ENCODE results near the gene TBKBP1. TPM values are rescaled to one million over a fixed set of nuclear protein-coding genes. Genes with fewer than 3 reads are reported as not detected.

The TBKBP1 gene
- total RNA-seq, 1 donor from 2014 or later: 18.3 TPM

- no peak overlapping the region for H3K27ac ChIP-seq
- no peak for DNase-seq (ENCODE audit: low spot score in 2 of 2)
- no peak for TF ChIP-seq CTCF (IDR thresholded peaks at IDR 0.05)
- intact Hi-C loops (cut with DNase I): no loop called here
- H3K4me1 ChIP-seq: no peaks in the 10 kb centered on the region
- no peak overlapping the region for H3K4me3 ChIP-seq
- peaks cover 13% of the 10 kb centered on the region for H3K27me3 ChIP-seq
- no peaks in the 10 kb centered on the region for H3K9me3 ChIP-seq
- no peaks in the 10 kb centered on the region for H3K36me3 ChIP-seq
Observed at GRCh38 chr17:47717979-47718621, 24.1 kb downstream of the TBKBP1 start.

GRCh38 chr17:47718634-47719405, 24.9 kb downstream of the TBKBP1 start:
- no peak for TF ChIP-seq CTCF (IDR thresholded peaks at IDR 0.05)
- Histone ChIP-seq H3K9me3 (no peaks in the 10 kb centered on the region), H3K4me1 (no peaks in the 10 kb centered on the region), H3K27me3 (peaks cover 13% of the 10 kb centered on the region), H3K36me3 (no peaks in the 10 kb centered on the region), H3K4me3 (no peak overlapping the region), H3K27ac (no peak overlapping the region)
- intact Hi-C loops (cut with DNase I): no loop called here
- DNase-seq (ENCODE audit: low spot score in 2 of 2): no peak

GRCh38 chr17:47719411-47720152, 25.6 kb downstream of the TBKBP1 start:
- Histone ChIP-seq H3K27ac (no peak overlapping the region), H3K4me1 (no peaks in the 10 kb centered on the region), H3K36me3 (no peaks in the 10 kb centered on the region), H3K4me3 (no peak overlapping the region), H3K27me3 (peaks cover 13% of the 10 kb centered on the region), H3K9me3 (no peaks in the 10 kb centered on the region)
- DNase-seq (ENCODE audit: low spot score in 2 of 2): no peak
- intact Hi-C loops (cut with DNase I): no loop called here
- TF ChIP-seq CTCF (IDR thresholded peaks at IDR 0.05): no peak

- no peak overlapping the region for H3K4me3 ChIP-seq
- no peaks in the 10 kb centered on the region for H3K9me3 ChIP-seq
- H3K4me1 ChIP-seq: no peaks in the 10 kb centered on the region
- no peak overlapping the region for H3K27ac ChIP-seq
- no peaks in the 10 kb centered on the region for H3K36me3 ChIP-seq
- no peak for DNase-seq (ENCODE audit: low spot score in 2 of 2)
- H3K27me3 ChIP-seq: peaks cover 13% of the 10 kb centered on the region
- intact Hi-C loops (cut with DNase I): no loop called here
- TF ChIP-seq CTCF (IDR thresholded peaks at IDR 0.05): no peak
Observed at GRCh38 chr17:47720196-47720595, 26.2 kb downstream of the TBKBP1 start.

- Histone ChIP-seq H3K36me3 (no peaks in the 10 kb centered on the region), H3K9me3 (no peaks in the 10 kb centered on the region), H3K4me3 (no peak overlapping the region), H3K27me3 (peaks cover 16% of the 10 kb centered on the region), H3K4me1 (no peaks in the 10 kb centered on the region), H3K27ac (no peak overlapping the region)
- intact Hi-C loops (cut with DNase I): no loop called here
- TF ChIP-seq CTCF (IDR thresholded peaks at IDR 0.05): no peak
- DNase-seq (ENCODE audit: low spot score in 2 of 2): no peak
Observed at GRCh38 chr17:47720754-47721533, 27.0 kb downstream of the TBKBP1 start.

All from ascending aorta (tissue), 2 donors.